ENCODE results near the gene RAB8B. TPM values are rescaled to one million over a fixed set of nuclear protein-coding genes. Genes with fewer than 3 reads are reported as not detected.

RAB8B gene
- total RNA-seq, 1 experiment from 2014 or later: 16.0 TPM

- no peaks in the 10 kb centered on the region for H3K36me3 Mint-ChIP-seq (ENCODE audit: insufficient read depth, unreplicated experiment)
- no peak for DNase-seq
- intact Hi-C loops (cut with micrococcal nuclease; ENCODE audit: unreplicated experiment): no loop called here
- no TSS peak for BruUV-seq (replicated peaks)
- no peaks in the 10 kb centered on the region for H3K27me3 Mint-ChIP-seq (ENCODE audit: unreplicated experiment)
- CTCF ChIA-PET: interaction anchor here (0.6 to 1.0 kb wide), 2 partner anchors 24 to 53 kb away, joined by 3 to 4 read pairs; no protein-coding TSS in a partner anchor
- H3K9me3 Mint-ChIP-seq (ENCODE audit: low read depth, unreplicated experiment): no peaks in the 10 kb centered on the region
- no peak overlapping the region for H3K4me3 Mint-ChIP-seq (ENCODE audit: low read depth, unreplicated experiment)
- no peak overlapping the region for H3K27ac Mint-ChIP-seq (ENCODE audit: unreplicated experiment)
- TF ChIP-seq, protein P1, sequence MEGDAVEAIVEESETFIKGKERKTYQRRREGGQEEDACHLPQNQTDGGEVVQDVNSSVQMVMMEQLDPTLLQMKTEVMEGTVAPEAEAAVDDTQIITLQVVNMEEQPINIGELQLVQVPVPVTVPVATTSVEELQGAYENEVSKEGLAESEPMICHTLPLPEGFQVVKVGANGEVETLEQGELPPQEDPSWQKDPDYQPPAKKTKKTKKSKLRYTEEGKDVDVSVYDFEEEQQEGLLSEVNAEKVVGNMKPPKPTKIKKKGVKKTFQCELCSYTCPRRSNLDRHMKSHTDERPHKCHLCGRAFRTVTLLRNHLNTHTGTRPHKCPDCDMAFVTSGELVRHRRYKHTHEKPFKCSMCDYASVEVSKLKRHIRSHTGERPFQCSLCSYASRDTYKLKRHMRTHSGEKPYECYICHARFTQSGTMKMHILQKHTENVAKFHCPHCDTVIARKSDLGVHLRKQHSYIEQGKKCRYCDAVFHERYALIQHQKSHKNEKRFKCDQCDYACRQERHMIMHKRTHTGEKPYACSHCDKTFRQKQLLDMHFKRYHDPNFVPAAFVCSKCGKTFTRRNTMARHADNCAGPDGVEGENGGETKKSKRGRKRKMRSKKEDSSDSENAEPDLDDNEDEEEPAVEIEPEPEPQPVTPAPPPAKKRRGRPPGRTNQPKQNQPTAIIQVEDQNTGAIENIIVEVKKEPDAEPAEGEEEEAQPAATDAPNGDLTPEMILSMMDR (IDR thresholded peaks at IDR 0.05; ENCODE audit: unreplicated experiment): no peak
- peaks cover 25% of the 10 kb centered on the region for H3K4me1 Mint-ChIP-seq (ENCODE audit: low read depth, unreplicated experiment)
Observed at GRCh38 chr15:63255489-63255990, 66.1 kb downstream of the RAB8B start.

DNA sequence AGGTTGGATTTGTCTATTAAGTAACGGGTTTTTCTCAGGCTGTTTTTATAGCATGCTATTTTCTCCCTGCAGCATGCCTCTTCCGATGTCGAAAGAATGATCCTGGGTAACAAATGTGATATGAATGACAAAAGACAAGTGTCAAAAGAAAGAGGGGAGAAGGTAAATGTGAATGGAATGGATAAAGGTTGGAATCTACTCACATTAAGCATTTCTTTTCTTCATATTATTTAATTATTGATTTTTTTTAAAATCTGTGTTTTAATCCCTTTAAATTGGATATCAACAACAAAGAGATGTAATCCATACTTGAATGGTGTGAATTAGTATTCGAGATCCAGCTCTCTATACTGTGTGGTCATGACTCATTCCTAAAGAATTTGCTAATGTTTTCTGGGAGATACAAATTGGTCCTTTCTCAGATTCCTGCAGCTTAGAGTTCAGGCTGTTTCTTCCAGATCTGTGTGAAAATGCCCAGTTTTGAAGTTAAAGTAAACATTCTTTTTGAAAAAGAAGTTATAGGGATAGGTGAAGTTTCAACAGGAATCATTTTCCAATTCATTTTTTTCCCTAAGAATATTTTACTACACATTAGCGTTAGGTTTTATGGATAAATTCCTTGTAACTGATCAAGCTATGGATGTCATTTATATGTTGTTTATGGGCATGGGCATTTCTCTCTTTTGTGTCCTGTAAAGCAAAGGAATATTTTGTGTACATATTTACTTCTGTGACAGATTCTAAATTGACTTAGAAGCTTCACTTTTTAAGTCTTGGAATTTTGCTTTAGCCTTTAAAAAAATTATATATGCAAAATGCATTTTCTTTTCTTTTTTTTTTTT is 67.2 kb downstream of the RAB8B start:
- no peaks in the 10 kb centered on the region for H3K27me3 Mint-ChIP-seq (ENCODE audit: unreplicated experiment)
- CTCF ChIA-PET: interaction anchor here (0.6 to 1.0 kb wide), 5 partner anchors 35 to 168 kb away, joined by 3 to 4 read pairs (median 3); no protein-coding TSS in a partner anchor

DNA sequence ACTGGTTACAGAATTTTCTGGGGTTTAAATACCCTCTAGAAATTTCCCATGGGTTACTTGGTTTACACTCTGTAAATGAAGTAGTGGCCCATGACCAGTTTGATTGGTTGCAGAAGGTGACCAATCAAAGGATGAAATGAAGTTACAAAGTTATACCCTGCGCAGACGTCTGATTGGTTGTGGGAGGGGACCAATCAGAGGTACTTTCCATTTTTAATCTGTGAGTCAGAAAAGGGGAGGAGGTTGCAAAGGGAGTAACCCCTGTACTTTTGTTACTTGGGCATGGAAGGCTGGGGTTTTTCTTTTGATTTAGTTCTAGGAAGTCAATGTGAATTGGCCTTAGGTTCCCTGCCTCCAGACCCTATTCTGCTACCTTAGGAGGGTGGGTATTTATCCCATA is 69.3 kb downstream of the RAB8B start:
- BruUV-seq (replicated peaks): no TSS peak
- CTCF ChIA-PET: no interaction called here
- Mint-ChIP-seq H3K4me1 (ENCODE audit: low read depth, unreplicated experiment) (peaks cover 25% of the 10 kb centered on the region), H3K4me3 (ENCODE audit: low read depth, unreplicated experiment) (no peak overlapping the region), H3K27ac (ENCODE audit: unreplicated experiment) (no peak overlapping the region), H3K9me3 (ENCODE audit: low read depth, unreplicated experiment) (no peaks in the 10 kb centered on the region), H3K27me3 (ENCODE audit: unreplicated experiment) (no peaks in the 10 kb centered on the region), H3K36me3 (ENCODE audit: insufficient read depth, unreplicated experiment) (no peaks in the 10 kb centered on the region)
- no peak for DNase-seq
- TF ChIP-seq, protein P1 (IDR thresholded peaks at IDR 0.05; ENCODE audit: unreplicated experiment): no peak
- intact Hi-C loops (cut with micrococcal nuclease; ENCODE audit: unreplicated experiment): no loop called here

More for the DNA sequence above, 67.2 kb downstream of the RAB8B start:
- no peak for DNase-seq
- intact Hi-C loops (cut with micrococcal nuclease; ENCODE audit: unreplicated experiment): no loop called here
- BruUV-seq (replicated peaks): no TSS peak
- Mint-ChIP-seq H3K27ac (ENCODE audit: unreplicated experiment) (no peak overlapping the region), H3K36me3 (ENCODE audit: insufficient read depth, unreplicated experiment) (no peaks in the 10 kb centered on the region), H3K4me3 (ENCODE audit: low read depth, unreplicated experiment) (no peak overlapping the region), H3K4me1 (ENCODE audit: low read depth, unreplicated experiment) (peaks cover 25% of the 10 kb centered on the region), H3K9me3 (ENCODE audit: low read depth, unreplicated experiment) (no peaks in the 10 kb centered on the region)
- TF ChIP-seq, protein P1 (IDR thresholded peaks at IDR 0.05; ENCODE audit: unreplicated experiment): no peak

GRCh38 chr15:63260791-63261190 is 71.4 kb downstream of the RAB8B start:
- no peak overlapping the region for H3K4me3 Mint-ChIP-seq (ENCODE audit: low read depth, unreplicated experiment)
- H3K36me3 Mint-ChIP-seq (ENCODE audit: insufficient read depth, unreplicated experiment): no peaks in the 10 kb centered on the region
- intact Hi-C loops (cut with micrococcal nuclease; ENCODE audit: unreplicated experiment): no loop called here
- TF ChIP-seq, protein P1 (IDR thresholded peaks at IDR 0.05; ENCODE audit: unreplicated experiment): no peak
- H3K9me3 Mint-ChIP-seq (ENCODE audit: low read depth, unreplicated experiment): no peaks in the 10 kb centered on the region
- no peaks in the 10 kb centered on the region for H3K27me3 Mint-ChIP-seq (ENCODE audit: unreplicated experiment)
- H3K27ac Mint-ChIP-seq (ENCODE audit: unreplicated experiment): no peak overlapping the region
- CTCF ChIA-PET: interaction anchor here (0.6 kb wide), 1 partner anchor 17 kb away, joined by 3 read pairs; no protein-coding TSS in a partner anchor
- no peak for DNase-seq
- BruUV-seq (replicated peaks): no TSS peak
- peaks cover 18% of the 10 kb centered on the region for H3K4me1 Mint-ChIP-seq (ENCODE audit: low read depth, unreplicated experiment)
